K562 (cell line): ENCODE measurements around the gene TMEM69. TPM values are rescaled to one million over a fixed set of nuclear protein-coding genes. Genes with fewer than 3 reads are reported as not detected.

Experiments used
- ATAC-seq: fragments of 200-7000 bp; cut with Tn5 transposase; 3 replicates; pipeline ENCODE4 v1.9.1; 2020; ENCODE audit warnings: moderate library complexity
- BruUV-seq: library from RNA; stranded (reverse); fragments of 400-500 nt; replicated peaks from 2 replicates; lab custom pipeline; 2021; lab: Mats Ljungman, UMichigan
- CTCF ChIA-PET: fragments of 300-600 bp; formaldehyde crosslinking; extraction: SDS; loops from one replicate; lab custom pipeline; 2021; ENCODE audit warnings: low intra/inter-chr PET ratio; lab: Yijun Ruan, JAX
- POLR2A ChIA-PET: fragments of 300-600, 350-650 bp; sonication (Branson Sonifier 250); formaldehyde crosslinking; extraction: SDS; loops from one replicate; lab custom pipeline; 2021; ENCODE audit warnings: antibody characterized with exemption, inconsistent platforms; lab: Yijun Ruan, JAX
- DNase-seq, 4 experiments: peaks; one replicate each; pipeline versions ENCODE4 v3.0.0 to v3.0.0-alpha.2; 2011 to 2018; ENCODE audit warnings: low spot score in 3 of 4, mixed read lengths in 3 of 4; ENCODE audit errors: extremely low read depth in 1 of 4
- FAIRE-seq: peaks from 2 replicates; lab custom pipeline; 2011; peaks lifted over from hg19 to GRCh38; lab: Jason Lieb, UNC
- H2AFZ ChIP-seq: 2 replicates; pipeline ENCODE4 v1.6.0; 2011; ENCODE audit warnings: low read depth, low read length, control low read depth, inconsistent platforms
- H3K27ac ChIP-seq: fragments of 200-600 bp; 3 replicates; pipeline ENCODE4 v1.8.0; 2011; ENCODE audit warnings: low read depth, mild to moderate bottlenecking, control low read depth, inconsistent platforms, low read length, moderate library complexity, mixed read lengths; ENCODE audit errors: extremely low read depth
- H3K27me3 ChIP-seq, 2 experiments: fragments of 300-600 bp in 1 of 2; 2 replicates in 1 of 2; 3 replicates in 1 of 2; pipeline versions ENCODE4 v1.6.0 to v1.8.0; 2011; ENCODE audit warnings: inconsistent platforms in 2 of 2, low read length in 2 of 2, mild to moderate bottlenecking in 1 of 2, mixed read lengths in 1 of 2, moderate library complexity in 1 of 2; ENCODE audit not compliant: control insufficient read depth in 2 of 2, insufficient read depth in 2 of 2
- H3K36me3 ChIP-seq: fragments of 300-600 bp; 3 replicates; pipeline ENCODE4 v1.8.0; 2011; ENCODE audit warnings: mild to moderate bottlenecking, low read length, inconsistent platforms; ENCODE audit not compliant: control insufficient read depth, insufficient read depth
- H3K4me1 ChIP-seq, 2 experiments: fragments of 200-600 bp in 1 of 2; replicated peaks in 1 of 2; 2 replicates in 1 of 2; 3 replicates in 1 of 2; pipeline versions ENCODE4 v1.5.1 to v1.8.0; 2011; ENCODE audit warnings: inconsistent platforms in 2 of 2, low read length in 2 of 2, mild to moderate bottlenecking in 1 of 2, mixed read lengths in 1 of 2, moderate library complexity in 1 of 2; ENCODE audit not compliant: control insufficient read depth in 2 of 2, insufficient read depth in 2 of 2
- H3K4me2 ChIP-seq: 2 replicates; pipeline ENCODE4 v1.6.1; 2011; ENCODE audit warnings: low read length, control low read depth, inconsistent platforms, mixed read lengths; ENCODE audit not compliant: insufficient read depth
- H3K4me3 ChIP-seq: fragments of 200-600 bp; sonication (generic), shearing (Covaris generic); 2 replicates; pipeline ENCODE4 v1.5.1; 2016; ENCODE audit warnings: control low read depth, inconsistent platforms
- H3K79me2 ChIP-seq: fragments of 200-600 bp; 3 replicates; pipeline ENCODE4 v1.8.0; 2011; ENCODE audit warnings: low read length, inconsistent platforms; ENCODE audit not compliant: control insufficient read depth, insufficient read depth
- H3K9ac ChIP-seq, 2 experiments: 2 replicates each; pipeline versions ENCODE4 v1.6.0 to v1.6.1; 2011; ENCODE audit warnings: low read depth in 2 of 2, low read length in 2 of 2, control low read depth in 1 of 2, inconsistent platforms in 1 of 2, mild to moderate bottlenecking in 1 of 2, mixed read lengths in 1 of 2; ENCODE audit not compliant: insufficient read depth in 1 of 2
- H3K9me1 ChIP-seq: one replicate; pipeline ENCODE4 v1.6.0; 2011; ENCODE audit warnings: inconsistent platforms, mild to moderate bottlenecking, low read length, moderate library complexity; ENCODE audit not compliant: control insufficient read depth, insufficient read depth
- H3K9me3 ChIP-seq: replicated peaks from 2 replicates; pipeline ENCODE4 v1.5.1; 2011; ENCODE audit warnings: low read depth, low read length, inconsistent platforms; ENCODE audit not compliant: control insufficient read depth, insufficient read depth
- H4K20me1 ChIP-seq: replicated peaks from 2 replicates; pipeline ENCODE4 v1.6.1; 2011; ENCODE audit warnings: low read length, inconsistent platforms, mixed read lengths; ENCODE audit not compliant: control insufficient read depth, insufficient read depth
- COPS2 ChIP-seq: fragments of 450-650 bp; conservative IDR thresholded peaks from 2 replicates; pipeline ENCODE4 v1.6.1; 2016; ENCODE audit warnings: mild to moderate bottlenecking, moderate library complexity
- EGR1 ChIP-seq: fragments of 450-650 bp; conservative IDR thresholded peaks from 2 replicates; pipeline ENCODE4 v1.6.1; 2017; ENCODE audit warnings: mild to moderate bottlenecking
- MCM7 ChIP-seq, 2 experiments: fragments of 450-650 bp; IDR thresholded peaks; 2 replicates each; pipeline ENCODE4 v1.6.1; 2016 to 2018
- MECOM ChIP-seq: fragments of 250-450 bp; sonication (Bioruptor Pico); IDR thresholded peaks from 2 replicates; pipeline ENCODE4 v1.8.0; 2022; ENCODE audit warnings: inconsistent platforms
- PML ChIP-seq: IDR thresholded peaks from 2 replicates; pipeline ENCODE4 v1.6.1; 2012; ENCODE audit warnings: low read length, inconsistent platforms
- SRSF3 ChIP-seq: fragments of 200-400 bp; formaldehyde crosslinking; IDR thresholded peaks from 2 replicates; pipeline ENCODE4 v1.6.1; 2016; ENCODE audit warnings: mild to moderate bottlenecking, low read length, moderate library complexity; ENCODE audit not compliant: insufficient read depth
- ZBTB7A ChIP-seq: IDR thresholded peaks from 2 replicates; pipeline ENCODE4 v1.6.1; 2011; ENCODE audit warnings: low read depth, mild to moderate bottlenecking, low read length, moderate library complexity, borderline replicate concordance; ENCODE audit not compliant: control insufficient read depth
- WGBS: fragments of 100-300 bp; shearing (Covaris generic); methylation state at CpG from one replicate; pipeline ENCODE4 v1.1.6; 2016; ENCODE audit warnings: low coverage, mixed read lengths; ENCODE audit not compliant: insufficient coverage; ENCODE audit errors: missing lambda C conversion rate; 5-methylcytosine and 5-hydroxymethylcytosine counted together
- in situ Hi-C: fragments of 300-500 bp; cut with MboI; formaldehyde crosslinking; loops from 4 replicates; pipeline ENCODE4 v1.15.0; 2018; ENCODE audit warnings: inconsistent platforms, mixed read lengths
- intact Hi-C: fragments of 100-400 bp; cut with micrococcal nuclease; formaldehyde crosslinking; loops from 2 replicates; pipeline ENCODE4 v1.14.2; 2022
- polyA plus RNA-seq, 8 experiments: library from polyadenylated mRNA; depleted of rRNA in 4 of 8; stranded (reverse) in 5 of 8; unstranded in 3 of 8; fragments of >200 nt; fragmentation: Nextera tagmentation in 2 of 8; fragmentation: Illumina TruSeq in 1 of 8; extraction: Ambion mirVana in 2 of 8; extraction: Trizol in 1 of 8; gene quantifications; 2 replicates each; pipeline versions ENCODE4 v1.2.1 to v1.2.3, GENCODE V29; 2011 to 2014; ENCODE audit warnings: inconsistent platforms in 1 of 8, missing spikeins in 1 of 8
- total RNA-seq, 7 experiments: library from RNA; depleted of rRNA in 6 of 7; stranded (reverse); fragments of >200 nt in 6 of 7; fragmentation: Illumina TruSeq in 2 of 7; extraction: Trizol in 2 of 7; gene quantifications; 2 replicates each; pipeline versions ENCODE4 v1.2.1 to v1.2.3, GENCODE V29; 2011 to 2021; ENCODE audit warnings: low replicate concordance in 1 of 7
- TF ChIP-seq, protein P1 (sequence below): fragments of 450-650 bp; conservative IDR thresholded peaks from 2 replicates; pipeline ENCODE4 v1.6.1; 2016; ENCODE audit warnings: missing genetic modification characterization, low read depth, mild to moderate bottlenecking, missing compliant biosample characterization, moderate library complexity
- TF ChIP-seq, protein P2 (sequence below): fragments of 450-650 bp; IDR thresholded peaks from 2 replicates; pipeline ENCODE4 v1.6.1; 2017; ENCODE audit warnings: antibody characterized with exemption, mild to moderate bottlenecking
- TF ChIP-seq, protein P3 (sequence below), 3 experiments: fragments of 200-800 bp in 1 of 3; sonication (Bioruptor generic) in 1 of 3; sonication (generic) in 1 of 3; formaldehyde crosslinking in 1 of 3; IDR thresholded peaks; 2 replicates each; pipeline versions ENCODE4 v1.6.1 to v1.8.0; 2016 to 2022; ENCODE audit warnings: mild to moderate bottlenecking in 2 of 3, missing compliant biosample characterization in 2 of 3, missing genetic modification characterization in 2 of 3, missing genetic modification reagents in 1 of 3

The TMEM69 gene
- total and polyA plus RNA-seq, 9 of the 15 experiments (the other 6 are each of a cell fraction or from before 2014, with no cell fraction given), result 47.3 to 248 (median 103) TPM

GRCh38 chr1:45739137-45739536 is 51.2 kb downstream of the TMEM69 start:
- Histone ChIP-seq H3K9me1 (no peaks in the 10 kb centered on the region), H3K4me3 (no peak overlapping the region), H4K20me1 (no peaks in the 10 kb centered on the region), H3K27me3 (no peaks in the 10 kb centered on the region), H3K9me3 (no peaks in the 10 kb centered on the region), H2AFZ (no peak overlapping the region), H3K79me2 (0 out of 3 replicates have a peak, but pooled peaks cover 2% of the 10 kb centered on the region), H3K9ac (no peak overlapping the region), H3K4me1 (peaks cover 0 to 4% of the 10 kb centered on the region in 2 experiments; a peak in 3 of 5 replicates), H3K36me3 (peaks cover 7% of the 10 kb centered on the region; the same call in 2 of the 3 replicates), H3K4me2 (no peak overlapping the region), H3K27ac (no peak overlapping the region)
- ATAC-seq (no peak), DNase-seq (no peak), FAIRE-seq (no peak)
- CTCF ChIA-PET, result no interaction called here
- TF ChIP-seq EGR1, result no peak
- TF ChIP-seq ZBTB7A, result no peak
- no peak for TF ChIP-seq MCM7 (IDR thresholded peaks at IDR 0.05)
- no peak for TF ChIP-seq PML
- TF ChIP-seq COPS2, result no peak
- no peak for TF ChIP-seq MECOM (CRISPR knock-in tag)
- no peak for TF ChIP-seq SRSF3
- TF ChIP-seq, protein P1, sequence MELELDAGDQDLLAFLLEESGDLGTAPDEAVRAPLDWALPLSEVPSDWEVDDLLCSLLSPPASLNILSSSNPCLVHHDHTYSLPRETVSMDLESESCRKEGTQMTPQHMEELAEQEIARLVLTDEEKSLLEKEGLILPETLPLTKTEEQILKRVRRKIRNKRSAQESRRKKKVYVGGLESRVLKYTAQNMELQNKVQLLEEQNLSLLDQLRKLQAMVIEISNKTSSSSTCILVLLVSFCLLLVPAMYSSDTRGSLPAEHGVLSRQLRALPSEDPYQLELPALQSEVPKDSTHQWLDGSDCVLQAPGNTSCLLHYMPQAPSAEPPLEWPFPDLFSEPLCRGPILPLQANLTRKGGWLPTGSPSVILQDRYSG (tag), result no peak
- TF ChIP-seq, protein P2, sequence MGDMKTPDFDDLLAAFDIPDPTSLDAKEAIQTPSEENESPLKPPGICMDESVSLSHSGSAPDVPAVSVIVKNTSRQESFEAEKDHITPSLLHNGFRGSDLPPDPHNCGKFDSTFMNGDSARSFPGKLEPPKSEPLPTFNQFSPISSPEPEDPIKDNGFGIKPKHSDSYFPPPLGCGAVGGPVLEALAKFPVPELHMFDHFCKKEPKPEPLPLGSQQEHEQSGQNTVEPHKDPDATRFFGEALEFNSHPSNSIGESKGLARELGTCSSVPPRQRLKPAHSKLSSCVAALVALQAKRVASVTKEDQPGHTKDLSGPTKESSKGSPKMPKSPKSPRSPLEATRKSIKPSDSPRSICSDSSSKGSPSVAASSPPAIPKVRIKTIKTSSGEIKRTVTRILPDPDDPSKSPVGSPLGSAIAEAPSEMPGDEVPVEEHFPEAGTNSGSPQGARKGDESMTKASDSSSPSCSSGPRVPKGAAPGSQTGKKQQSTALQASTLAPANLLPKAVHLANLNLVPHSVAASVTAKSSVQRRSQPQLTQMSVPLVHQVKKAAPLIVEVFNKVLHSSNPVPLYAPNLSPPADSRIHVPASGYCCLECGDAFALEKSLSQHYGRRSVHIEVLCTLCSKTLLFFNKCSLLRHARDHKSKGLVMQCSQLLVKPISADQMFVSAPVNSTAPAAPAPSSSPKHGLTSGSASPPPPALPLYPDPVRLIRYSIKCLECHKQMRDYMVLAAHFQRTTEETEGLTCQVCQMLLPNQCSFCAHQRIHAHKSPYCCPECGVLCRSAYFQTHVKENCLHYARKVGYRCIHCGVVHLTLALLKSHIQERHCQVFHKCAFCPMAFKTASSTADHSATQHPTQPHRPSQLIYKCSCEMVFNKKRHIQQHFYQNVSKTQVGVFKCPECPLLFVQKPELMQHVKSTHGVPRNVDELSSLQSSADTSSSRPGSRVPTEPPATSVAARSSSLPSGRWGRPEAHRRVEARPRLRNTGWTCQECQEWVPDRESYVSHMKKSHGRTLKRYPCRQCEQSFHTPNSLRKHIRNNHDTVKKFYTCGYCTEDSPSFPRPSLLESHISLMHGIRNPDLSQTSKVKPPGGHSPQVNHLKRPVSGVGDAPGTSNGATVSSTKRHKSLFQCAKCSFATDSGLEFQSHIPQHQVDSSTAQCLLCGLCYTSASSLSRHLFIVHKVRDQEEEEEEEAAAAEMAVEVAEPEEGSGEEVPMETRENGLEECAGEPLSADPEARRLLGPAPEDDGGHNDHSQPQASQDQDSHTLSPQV, result no peak
- TF ChIP-seq, protein P3, sequence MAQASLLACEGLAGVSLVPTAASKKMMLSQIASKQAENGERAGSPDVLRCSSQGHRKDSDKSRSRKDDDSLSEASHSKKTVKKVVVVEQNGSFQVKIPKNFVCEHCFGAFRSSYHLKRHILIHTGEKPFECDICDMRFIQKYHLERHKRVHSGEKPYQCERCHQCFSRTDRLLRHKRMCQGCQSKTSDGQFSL (CRISPR knock-in tag; IDR thresholded peaks at IDR 0.05), result no peak
- TF ChIP-seq, protein P3 (tag; IDR thresholded peaks at IDR 0.05), result no peak
- in situ Hi-C loops, result no loop called here
- POLR2A ChIA-PET, result interaction anchor here (1.0 kb wide), 1 partner anchor 13 kb away, joined by 3 read pairs; no protein-coding TSS in a partner anchor
- 79% methylated on average over 4 of the region's 4 CpGs for WGBS
- no TSS peak for BruUV-seq
- intact Hi-C loops, result no loop called here
